RWPE2 (cell line): Measurements from ENCODE around the gene PDLIM1.
"Not testable (repeated sequence)": the region's sequence is repeated elsewhere in the genome, so short reads cannot be mapped to it uniquely, and the experiment has no call there.

ENCODE experiments used
- ATAC-seq: fragments of 200-7000 bp; cut with Tn5 transposase; 3 replicates; pipeline ENCODE4 v1.9.1; 2021; ENCODE audit warnings: low read depth
- DNase-seq: peaks from one replicate; pipeline ENCODE4 v3.0.0-alpha.2; 2020; ENCODE audit warnings: low spot score
- H3K27ac ChIP-seq: fragments of 450-650 bp; 2 replicates; pipeline ENCODE4 v1.5.1; 2017; ENCODE audit warnings: mild to moderate bottlenecking; ENCODE audit not compliant: poor library complexity, severe bottlenecking
- H3K27me3 ChIP-seq: fragments of 250-450 bp; sonication (Bioruptor Pico); 2 replicates; pipeline ENCODE4 v1.5.1; 2021; ENCODE audit warnings: mild to moderate bottlenecking, moderate library complexity; ENCODE audit not compliant: insufficient read depth, poor library complexity, severe bottlenecking
- H3K36me3 ChIP-seq: fragments of 250-450 bp; sonication (Bioruptor Pico); 2 replicates; pipeline ENCODE4 v1.5.1; 2020; ENCODE audit warnings: low read depth, mild to moderate bottlenecking, moderate library complexity
- H3K4me1 ChIP-seq: fragments of 250-450 bp; sonication (Bioruptor Pico); 2 replicates; pipeline ENCODE4 v1.5.1; 2021; ENCODE audit warnings: mild to moderate bottlenecking, moderate library complexity; ENCODE audit not compliant: insufficient read depth, poor library complexity, severe bottlenecking
- H3K4me3 ChIP-seq: fragments of 250-450 bp; sonication (Bioruptor Pico); 2 replicates; pipeline ENCODE4 v1.5.1; 2021; ENCODE audit warnings: mild to moderate bottlenecking, moderate library complexity; ENCODE audit not compliant: severe bottlenecking
- H3K9me3 ChIP-seq: fragments of 250-450 bp; sonication (Bioruptor Pico); 2 replicates; pipeline ENCODE4 v1.5.1; 2021; ENCODE audit warnings: mild to moderate bottlenecking, moderate library complexity; ENCODE audit not compliant: severe bottlenecking
- CTCF ChIP-seq: fragments of 450-650 bp; IDR thresholded peaks from one replicate; pipeline ENCODE4 v1.5.1; 2017; ENCODE audit warnings: mild to moderate bottlenecking, moderate library complexity; ENCODE audit not compliant: poor library complexity, severe bottlenecking

PDLIM1 gene

GRCh38 chr10:95234951-95235350 is 55.9 kb downstream of the PDLIM1 start:
- Histone ChIP-seq H3K4me1 (peaks cover 26% of the 10 kb centered on the region), H3K36me3 (peaks cover 58% of the 10 kb centered on the region), H3K4me3 (no peak overlapping the region), H3K27ac (peak overlapping the region; percentile 84), H3K27me3 (no peaks in the 10 kb centered on the region), H3K9me3 (no peaks in the 10 kb centered on the region)
- no peak for TF ChIP-seq CTCF
- no peak for ATAC-seq
- no peak for DNase-seq

GRCh38 chr10:95233377-95234034 is 57.3 kb downstream of the PDLIM1 start:
- no peak for TF ChIP-seq CTCF
- H3K4me1 ChIP-seq, result peaks cover 38% of the 10 kb centered on the region
- no peaks in the 10 kb centered on the region for H3K27me3 ChIP-seq
- no peaks in the 10 kb centered on the region for H3K9me3 ChIP-seq
- ATAC-seq (no peak), DNase-seq (no peak)
- H3K36me3 ChIP-seq, result peaks cover 47% of the 10 kb centered on the region
- H3K27ac ChIP-seq, result no peak overlapping the region
- H3K4me3 ChIP-seq, result no peak overlapping the region

GRCh38 chr10:95230677-95231586 is 59.9 kb downstream of the PDLIM1 start:
- H3K4me1 ChIP-seq, result peaks cover 30% of the 10 kb centered on the region
- not testable (repeated sequence) for H3K27me3 ChIP-seq, H3K4me3 ChIP-seq, DNase-seq, ATAC-seq, H3K9me3 ChIP-seq
- peaks cover 23% of the 10 kb centered on the region for H3K36me3 ChIP-seq
- H3K27ac ChIP-seq, result peak overlapping the region; percentile 98

GRCh38 chr10:95229724-95230627 is 60.8 kb downstream of the PDLIM1 start:
- no peaks in the 10 kb centered on the region for H3K27me3 ChIP-seq
- no peak for TF ChIP-seq CTCF
- no peak overlapping the region for H3K4me3 ChIP-seq
- no peaks in the 10 kb centered on the region for H3K9me3 ChIP-seq
- peaks cover 17% of the 10 kb centered on the region for H3K36me3 ChIP-seq
- peak; percentile 92 for ATAC-seq
- H3K27ac ChIP-seq, result peak overlapping the region; percentile 98
- DNase-seq, result no peak
- peaks cover 29% of the 10 kb centered on the region for H3K4me1 ChIP-seq

GRCh38 chr10:95228934-95229723 is 61.7 kb downstream of the PDLIM1 start:
- H3K36me3 ChIP-seq, H3K4me3 ChIP-seq, H3K27me3 ChIP-seq, H3K9me3 ChIP-seq, DNase-seq: not testable (repeated sequence)
- Histone ChIP-seq H3K4me1 (peaks cover 29% of the 10 kb centered on the region), H3K27ac (peak overlapping the region; percentile 98)
- ATAC-seq, result peak; percentile 66
